ENCODE data around the gene MGAT5.
A peak's percentile ranks its signal among the peaks of the same experiment; 100 is the strongest.

The MGAT5 gene

GRCh38 chr2:134370655-134371445, 117.0 kb downstream of the MGAT5 start:
- no peak for DNase-seq

- no peak for DNase-seq
Observed at GRCh38 chr2:134372141-134372540, 118.3 kb downstream of the MGAT5 start.

GRCh38 chr2:134372611-134373131, 118.8 kb downstream of the MGAT5 start:
- DNase-seq: no peak

GRCh38 chr2:134375935-134376334, 122.1 kb downstream of the MGAT5 start:
- no peak for DNase-seq

GRCh38 chr2:134377730-134378129, 123.9 kb downstream of the MGAT5 start:
- DNase-seq: no peak

GRCh38 chr2:134379293-134379692, 125.4 kb downstream of the MGAT5 start:
- DNase-seq: no peak

- no peak for DNase-seq
Observed at GRCh38 chr2:134379722-134380121, 125.8 kb downstream of the MGAT5 start.

GRCh38 chr2:134381141-134381540, 127.3 kb downstream of the MGAT5 start:
- DNase-seq: no peak

- DNase-seq: no peak
Observed at GRCh38 chr2:134384131-134384530, 130.3 kb downstream of the MGAT5 start.

- DNase-seq: no peak
Observed at GRCh38 chr2:134385195-134385594, 131.3 kb downstream of the MGAT5 start.

GRCh38 chr2:134386310-134386709, 132.4 kb downstream of the MGAT5 start:
- DNase-seq: no peak

GRCh38 chr2:134389381-134389780, 135.5 kb downstream of the MGAT5 start:
- no peak for DNase-seq

GRCh38 chr2:134391751-134392160, 137.9 kb downstream of the MGAT5 start:
- DNase-seq: peak; percentile 56

- no peak for DNase-seq
Observed at GRCh38 chr2:134392442-134393074, 138.7 kb downstream of the MGAT5 start.

GRCh38 chr2:134393075-134393461, 139.2 kb downstream of the MGAT5 start:
- DNase-seq: peak; percentile 67

- DNase-seq: no peak
Observed at GRCh38 chr2:134395779-134396178, 141.9 kb downstream of the MGAT5 start.

GRCh38 chr2:134396493-134396892, 142.6 kb downstream of the MGAT5 start:
- DNase-seq: no peak

- no peak for DNase-seq
Observed at GRCh38 chr2:134397146-134397896, 143.4 kb downstream of the MGAT5 start.

GRCh38 chr2:134398300-134398699, 144.4 kb downstream of the MGAT5 start:
- DNase-seq: no peak

GRCh38 chr2:134399096-134399495, 145.2 kb downstream of the MGAT5 start:
- no peak for DNase-seq

GRCh38 chr2:134401081-134401497, 147.2 kb downstream of the MGAT5 start:
- no peak for DNase-seq

- DNase-seq: no peak
Observed at GRCh38 chr2:134401789-134402188, 147.9 kb downstream of the MGAT5 start.

- DNase-seq: no peak
Observed at GRCh38 chr2:134402410-134402809, 148.5 kb downstream of the MGAT5 start.
